ENCODE measurements around the gene CHCHD6. TPM values are rescaled to one million over a fixed set of nuclear protein-coding genes. Genes with fewer than 3 reads are reported as not detected.

The CHCHD6 gene
- total RNA-seq, 1 donor from 2014 or later = 17.2 TPM

DNA sequence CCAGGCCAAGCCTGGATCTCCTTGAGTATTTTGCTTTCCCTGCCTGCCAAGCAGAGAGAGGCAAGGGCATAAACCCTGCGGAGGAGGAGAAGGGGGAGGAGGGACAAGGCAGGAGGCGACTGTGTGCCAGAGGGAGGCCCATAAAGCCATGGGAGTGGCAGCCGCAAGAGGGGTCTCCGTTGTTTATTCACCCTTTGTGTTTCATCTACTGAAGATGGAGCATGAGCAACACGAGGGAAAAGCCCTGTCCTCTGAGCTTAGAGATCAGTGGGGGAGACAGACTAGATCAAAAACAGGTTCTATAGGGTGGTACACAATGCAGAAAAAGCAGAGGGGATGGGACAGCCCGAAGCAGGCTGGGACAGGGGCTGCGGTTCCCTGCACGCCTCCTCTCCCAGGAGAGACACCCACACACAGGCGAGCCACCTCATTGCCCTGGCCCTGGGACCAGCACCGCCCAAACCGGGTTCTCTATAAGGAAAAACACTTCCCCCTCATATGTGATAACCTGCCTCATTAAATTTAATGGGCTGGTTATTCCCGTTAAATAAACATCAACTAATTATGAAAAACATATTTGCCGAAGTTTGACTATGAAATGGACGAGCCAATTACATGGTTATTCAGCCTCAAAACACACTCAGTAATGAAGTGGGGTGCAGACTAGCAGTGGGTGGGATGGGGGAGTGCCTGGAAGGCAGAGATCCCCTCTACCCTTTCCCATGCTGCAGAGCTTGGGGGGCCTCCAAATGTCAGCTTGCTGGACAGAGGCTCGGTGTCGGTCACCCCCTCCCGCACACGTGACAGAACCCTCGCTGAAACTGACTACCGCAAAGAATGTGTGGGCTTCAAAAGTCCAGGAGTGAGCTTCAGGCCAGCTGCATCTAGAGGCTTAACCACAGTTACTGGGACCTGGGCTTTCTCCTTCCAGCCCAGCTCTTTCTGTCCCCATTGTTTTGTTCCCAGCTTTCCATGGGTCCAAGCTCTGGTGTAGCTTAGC lies 264.7 kb downstream of the CHCHD6 start:
- Mint-ChIP-seq H3K4me3 (ENCODE audit: unreplicated experiment) (no peak overlapping the region), H3K27me3 (ENCODE audit: unreplicated experiment) (no peaks in the 10 kb centered on the region), H3K36me3 (ENCODE audit: unreplicated experiment) (peaks cover 5% of the 10 kb centered on the region), H3K27ac (ENCODE audit: unreplicated experiment) (no peak overlapping the region), H3K4me1 (ENCODE audit: low read depth, unreplicated experiment) (peaks cover 10% of the 10 kb centered on the region), H3K9me3 (ENCODE audit: unreplicated experiment) (peaks cover 8% of the 10 kb centered on the region)
- DNase-seq = no peak
- TF ChIP-seq, protein P1, sequence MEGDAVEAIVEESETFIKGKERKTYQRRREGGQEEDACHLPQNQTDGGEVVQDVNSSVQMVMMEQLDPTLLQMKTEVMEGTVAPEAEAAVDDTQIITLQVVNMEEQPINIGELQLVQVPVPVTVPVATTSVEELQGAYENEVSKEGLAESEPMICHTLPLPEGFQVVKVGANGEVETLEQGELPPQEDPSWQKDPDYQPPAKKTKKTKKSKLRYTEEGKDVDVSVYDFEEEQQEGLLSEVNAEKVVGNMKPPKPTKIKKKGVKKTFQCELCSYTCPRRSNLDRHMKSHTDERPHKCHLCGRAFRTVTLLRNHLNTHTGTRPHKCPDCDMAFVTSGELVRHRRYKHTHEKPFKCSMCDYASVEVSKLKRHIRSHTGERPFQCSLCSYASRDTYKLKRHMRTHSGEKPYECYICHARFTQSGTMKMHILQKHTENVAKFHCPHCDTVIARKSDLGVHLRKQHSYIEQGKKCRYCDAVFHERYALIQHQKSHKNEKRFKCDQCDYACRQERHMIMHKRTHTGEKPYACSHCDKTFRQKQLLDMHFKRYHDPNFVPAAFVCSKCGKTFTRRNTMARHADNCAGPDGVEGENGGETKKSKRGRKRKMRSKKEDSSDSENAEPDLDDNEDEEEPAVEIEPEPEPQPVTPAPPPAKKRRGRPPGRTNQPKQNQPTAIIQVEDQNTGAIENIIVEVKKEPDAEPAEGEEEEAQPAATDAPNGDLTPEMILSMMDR (IDR thresholded peaks at IDR 0.05; ENCODE audit: partially characterized antibody, unreplicated experiment) = no peak

- peaks cover 9% of the 10 kb centered on the region for H3K36me3 Mint-ChIP-seq (ENCODE audit: unreplicated experiment)
- H3K4me3 Mint-ChIP-seq (ENCODE audit: unreplicated experiment) = no peak overlapping the region
- TF ChIP-seq, protein P1 (IDR thresholded peaks at IDR 0.05; ENCODE audit: partially characterized antibody, unreplicated experiment) = no peak
- peaks cover 8% of the 10 kb centered on the region for H3K9me3 Mint-ChIP-seq (ENCODE audit: unreplicated experiment)
- no peak for DNase-seq
- H3K4me1 Mint-ChIP-seq (ENCODE audit: low read depth, unreplicated experiment) = peaks cover 10% of the 10 kb centered on the region
- no peak overlapping the region for H3K27ac Mint-ChIP-seq (ENCODE audit: unreplicated experiment)
- H3K27me3 Mint-ChIP-seq (ENCODE audit: unreplicated experiment) = no peaks in the 10 kb centered on the region
Measured at GRCh38 chr3:126969586-126969985, 265.5 kb downstream of the CHCHD6 start.

GRCh38 chr3:126970101-126970500 lies 266.1 kb downstream of the CHCHD6 start:
- no peak for DNase-seq
- no peaks in the 10 kb centered on the region for H3K27me3 Mint-ChIP-seq (ENCODE audit: unreplicated experiment)
- no peak overlapping the region for H3K27ac Mint-ChIP-seq (ENCODE audit: unreplicated experiment)
- H3K36me3 Mint-ChIP-seq (ENCODE audit: unreplicated experiment) = peaks cover 12% of the 10 kb centered on the region
- H3K4me1 Mint-ChIP-seq (ENCODE audit: low read depth, unreplicated experiment) = peaks cover 10% of the 10 kb centered on the region
- TF ChIP-seq, protein P1 (IDR thresholded peaks at IDR 0.05; ENCODE audit: partially characterized antibody, unreplicated experiment) = no peak
- no peak overlapping the region for H3K4me3 Mint-ChIP-seq (ENCODE audit: unreplicated experiment)
- H3K9me3 Mint-ChIP-seq (ENCODE audit: unreplicated experiment) = peaks cover 8% of the 10 kb centered on the region

GRCh38 chr3:126970921-126971320 lies 266.9 kb downstream of the CHCHD6 start:
- Mint-ChIP-seq H3K9me3 (ENCODE audit: unreplicated experiment) (peaks cover 5% of the 10 kb centered on the region), H3K27ac (ENCODE audit: unreplicated experiment) (no peak overlapping the region), H3K36me3 (ENCODE audit: unreplicated experiment) (peaks cover 14% of the 10 kb centered on the region), H3K4me3 (ENCODE audit: unreplicated experiment) (no peak overlapping the region), H3K4me1 (ENCODE audit: low read depth, unreplicated experiment) (peaks cover 10% of the 10 kb centered on the region), H3K27me3 (ENCODE audit: unreplicated experiment) (no peaks in the 10 kb centered on the region)
- no peak for DNase-seq
- TF ChIP-seq, protein P1 (IDR thresholded peaks at IDR 0.05; ENCODE audit: partially characterized antibody, unreplicated experiment) = no peak

DNA sequence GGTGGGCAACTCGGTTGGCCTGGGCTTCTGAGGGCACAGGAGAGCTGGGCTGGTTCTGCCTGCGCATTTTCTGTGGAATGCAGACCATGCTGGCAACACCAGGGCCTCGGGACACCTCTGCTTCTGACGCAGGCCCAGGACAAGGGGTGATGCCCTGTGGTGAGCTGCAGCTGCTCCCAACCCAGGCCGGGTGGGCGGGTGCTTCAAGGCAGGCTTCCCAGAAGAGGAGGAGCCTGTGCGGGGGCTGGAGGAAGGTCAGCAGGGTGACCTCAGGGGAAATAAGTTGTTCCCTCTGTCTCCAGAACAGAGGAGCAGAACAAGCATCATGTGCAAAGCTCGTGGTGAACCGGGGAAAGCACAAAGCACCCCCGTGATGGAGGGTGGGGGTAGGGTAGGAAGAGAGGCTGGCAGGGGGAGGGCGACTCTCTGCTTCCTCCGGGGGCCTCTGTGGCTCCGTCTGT lies 267.9 kb downstream of the CHCHD6 start:
- Mint-ChIP-seq H3K27me3 (ENCODE audit: unreplicated experiment) (no peaks in the 10 kb centered on the region), H3K4me1 (ENCODE audit: low read depth, unreplicated experiment) (peaks cover 10% of the 10 kb centered on the region), H3K4me3 (ENCODE audit: unreplicated experiment) (no peak overlapping the region), H3K9me3 (ENCODE audit: unreplicated experiment) (peaks cover 7% of the 10 kb centered on the region), H3K36me3 (ENCODE audit: unreplicated experiment) (peaks cover 14% of the 10 kb centered on the region), H3K27ac (ENCODE audit: unreplicated experiment) (no peak overlapping the region)
- no peak for DNase-seq
- TF ChIP-seq, protein P1 (IDR thresholded peaks at IDR 0.05; ENCODE audit: partially characterized antibody, unreplicated experiment) = no peak
